GM23248 (cell line): Measurements from ENCODE around the gene MYO5A. TPM values are rescaled to one million over a fixed set of nuclear protein-coding genes. Genes with fewer than 3 reads are reported as not detected.
A peak's percentile ranks its signal among the peaks of the same experiment; 100 is the strongest.
"Not testable (repeated sequence)": the region's sequence is repeated elsewhere in the genome, so short reads cannot be mapped to it uniquely, and the experiment has no call there.

Source experiments
- DNase-seq: peaks from one replicate; pipeline ENCODE4 v3.0.0-alpha.2; 2015
- H2AFZ ChIP-seq: fragments of 200-600 bp; sonication (generic); 2 replicates; pipeline ENCODE4 v1.6.1; 2016; ENCODE audit warnings: antibody characterized with exemption
- H3F3A ChIP-seq: fragments of 200-600 bp; sonication (generic); 2 replicates; pipeline ENCODE4 v1.6.1; 2016; ENCODE audit warnings: mild to moderate bottlenecking, antibody characterized with exemption, mixed run types; ENCODE audit not compliant: insufficient read depth
- H3K27ac ChIP-seq: fragments of 200-600 bp; sonication (generic); 2 replicates; pipeline ENCODE4 v1.5.1; 2016; ENCODE audit warnings: mild to moderate bottlenecking
- H3K27me3 ChIP-seq: fragments of 200-600 bp; sonication (generic); replicated peaks from 2 replicates; pipeline ENCODE4 v1.6.1; 2016; ENCODE audit warnings: mild to moderate bottlenecking; ENCODE audit not compliant: insufficient read depth
- H3K36me3 ChIP-seq: fragments of 200-600 bp; sonication (generic); 2 replicates; pipeline ENCODE4 v1.6.1; 2016; ENCODE audit warnings: low read depth, mild to moderate bottlenecking
- H3K4me1 ChIP-seq: fragments of 200-600 bp; sonication (generic); 2 replicates; pipeline ENCODE4 v1.6.1; 2016; ENCODE audit warnings: mild to moderate bottlenecking; ENCODE audit not compliant: insufficient read depth
- H3K4me2 ChIP-seq: fragments of 200-600 bp; sonication (generic); one replicate; pipeline ENCODE4 v1.6.1; 2016; ENCODE audit warnings: mild to moderate bottlenecking; ENCODE audit not compliant: unreplicated experiment
- H3K4me3 ChIP-seq: fragments of 200-600 bp; sonication (generic); 2 replicates; pipeline ENCODE4 v1.5.1; 2016; ENCODE audit warnings: mild to moderate bottlenecking
- H3K79me2 ChIP-seq: fragments of 200-600 bp; sonication (generic); 2 replicates; pipeline ENCODE4 v1.6.1; 2016; ENCODE audit warnings: mild to moderate bottlenecking; ENCODE audit not compliant: insufficient read depth
- H3K9ac ChIP-seq: fragments of 200-600 bp; sonication (generic); 2 replicates; pipeline ENCODE4 v1.6.1; 2016; ENCODE audit warnings: mild to moderate bottlenecking
- H3K9me2 ChIP-seq: fragments of 200-600 bp; sonication (generic); 2 replicates; pipeline ENCODE4 v1.6.1; 2016; ENCODE audit warnings: mixed run types, mild to moderate bottlenecking, moderate library complexity; ENCODE audit not compliant: insufficient read depth
- H3K9me3 ChIP-seq: fragments of 200-600 bp; sonication (generic); one replicate; pipeline ENCODE4 v1.6.1; 2017; ENCODE audit warnings: low read depth
- H4K20me1 ChIP-seq: fragments of 200-600 bp; sonication (generic); 2 replicates; pipeline ENCODE4 v1.6.0; 2016; ENCODE audit not compliant: insufficient read depth
- EZH2 ChIP-seq: fragments of 200-600 bp; sonication (generic); IDR thresholded peaks from 2 replicates; pipeline ENCODE4 v1.6.1; 2018; ENCODE audit warnings: antibody characterized with exemption, mild to moderate bottlenecking; ENCODE audit not compliant: insufficient read depth, poor library complexity, severe bottlenecking
- EZH2phosphoT487 ChIP-seq: fragments of 200-600 bp; sonication (generic); IDR thresholded peaks from 2 replicates; pipeline ENCODE4 v1.6.1; 2018; ENCODE audit warnings: antibody characterized with exemption, moderate library complexity, mild to moderate bottlenecking, low read depth; ENCODE audit not compliant: insufficient read depth
- WGBS, 2 experiments: methylation state at CpG; one replicate each; pipeline ENCODE4 v1.1.6; 2015 to 2017; ENCODE audit warnings: low lambda C conversion rate in 2 of 2, low coverage in 1 of 2; ENCODE audit errors: missing lambda C conversion rate in 2 of 2; 5-methylcytosine and 5-hydroxymethylcytosine counted together
- in situ Hi-C: fragments of 300-500 bp; cut with MboI; formaldehyde crosslinking; loops from 2 replicates; pipeline ENCODE4 v1.15.0; 2020
- polyA plus RNA-seq: library from polyadenylated mRNA; unstranded; fragments of >200 nt; fragmentation: Nextera tagmentation; extraction: Ambion mirVana; gene quantifications from 2 replicates; pipeline ENCODE4 v1.2.1, GENCODE V29; 2016
- total RNA-seq: library from RNA; depleted of rRNA; stranded (reverse); fragments of >200 nt; shearing (Covaris generic); gene quantifications from 2 replicates; pipeline ENCODE4 v1.2.3, GENCODE V29; 2014

The MYO5A gene
- total and polyA plus RNA-seq, 2 experiments from 2014 or later, result 12.1 to 33.3 TPM

DNA sequence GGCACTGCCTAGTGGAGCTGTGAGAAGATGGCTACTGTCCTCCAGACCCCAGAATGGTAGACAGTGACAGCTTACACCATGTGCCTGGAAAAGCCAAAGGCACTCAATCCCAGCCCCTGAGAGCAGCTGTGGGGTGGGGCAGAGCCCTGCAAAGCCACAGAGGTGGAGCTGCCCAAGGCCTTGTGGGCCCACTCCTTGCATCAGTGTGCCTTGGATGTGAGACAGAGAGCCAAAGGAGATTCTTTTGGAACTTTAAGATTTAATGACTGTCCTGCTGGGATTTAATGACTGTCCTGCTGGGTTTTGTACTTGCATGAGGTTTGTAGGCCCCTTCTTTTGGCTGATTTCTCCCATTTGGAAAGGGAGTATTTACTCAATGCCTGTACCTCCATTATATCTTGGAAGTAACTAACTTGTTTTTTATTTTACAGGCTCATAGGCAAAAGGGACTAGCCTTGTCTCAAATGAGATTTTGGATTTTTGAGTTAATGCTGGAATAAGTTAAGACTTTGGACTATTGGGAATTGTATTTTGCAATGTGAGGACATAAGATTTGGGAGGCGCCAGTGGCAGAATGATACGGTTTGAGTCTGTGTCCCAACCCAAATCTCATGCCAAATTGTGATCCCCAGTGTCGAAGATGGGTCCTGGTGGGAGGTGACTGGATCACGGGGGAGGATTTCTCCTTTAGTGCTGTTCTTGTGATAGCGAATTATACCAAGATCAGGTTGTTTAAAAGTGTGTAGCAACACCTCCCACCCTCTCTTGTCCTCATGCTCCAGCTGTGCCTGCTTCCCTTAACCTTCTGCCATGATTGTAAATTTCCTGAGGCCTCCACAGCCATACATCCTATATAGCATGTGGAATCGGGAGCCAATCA is 80.4 kb downstream of the MYO5A start:
- no peak overlapping the region for H2AFZ ChIP-seq
- no peak overlapping the region for H3K4me2 ChIP-seq
- no peak overlapping the region for H3K27ac ChIP-seq
- in situ Hi-C loops, result no loop called here
- no peak for DNase-seq
- TF ChIP-seq EZH2phosphoT487 (no peak), EZH2 (no peak)
- no peaks in the 10 kb centered on the region for H3K9me2 ChIP-seq
- 81 to 88% methylated on average over 6 of the region's 6 CpGs for WGBS, 2 experiments
- H4K20me1 ChIP-seq, result peaks cover 3% of the 10 kb centered on the region; the same call in 1 of the 2 replicates
- H3K79me2 ChIP-seq, result peaks cover 54% of the 10 kb centered on the region
- H3K4me3 ChIP-seq, result no peak overlapping the region
- no peak overlapping the region for H3K9ac ChIP-seq
- H3F3A ChIP-seq, result no peaks in the 10 kb centered on the region
- no peaks in the 10 kb centered on the region for H3K27me3 ChIP-seq
- H3K4me1 ChIP-seq, result peaks cover 8% of the 10 kb centered on the region
- no peaks in the 10 kb centered on the region for H3K9me3 ChIP-seq
- no peaks in the 10 kb centered on the region for H3K36me3 ChIP-seq

DNA sequence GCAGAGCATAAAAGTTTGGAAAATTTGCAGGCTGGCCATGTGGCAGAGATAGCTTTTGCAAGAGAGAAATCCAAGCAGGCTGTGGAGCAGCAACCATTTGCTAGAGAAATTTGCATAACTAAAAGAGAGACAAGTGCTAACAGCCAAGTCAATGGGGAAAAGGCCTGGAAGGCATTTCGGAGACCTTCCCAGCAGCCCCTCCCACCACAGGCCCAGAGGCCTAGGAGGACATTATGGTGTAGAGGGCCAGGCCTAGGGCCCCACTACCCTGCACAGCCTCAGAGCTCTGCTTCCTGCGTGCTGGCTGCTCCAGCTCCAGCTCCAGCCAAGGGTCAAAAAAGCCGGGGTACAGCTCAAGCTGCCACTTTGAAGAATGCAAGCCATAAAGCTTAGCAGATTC is 82.7 kb downstream of the MYO5A start:
- peaks cover 21% of the 10 kb centered on the region for H3K4me1 ChIP-seq
- in situ Hi-C loops, result no loop called here
- TF ChIP-seq EZH2phosphoT487 (no peak), EZH2 (no peak)
- H3K9me2 ChIP-seq, result no peaks in the 10 kb centered on the region
- H3F3A ChIP-seq, result peaks cover 10% of the 10 kb centered on the region; the same call in 1 of the 2 replicates
- no peak overlapping the region for H3K4me2 ChIP-seq
- no peaks in the 10 kb centered on the region for H3K36me3 ChIP-seq
- no peak overlapping the region for H3K9ac ChIP-seq
- H3K9me3 ChIP-seq, result no peaks in the 10 kb centered on the region
- no peaks in the 10 kb centered on the region for H4K20me1 ChIP-seq
- no peak for DNase-seq
- H3K79me2 ChIP-seq, result peaks cover 43% of the 10 kb centered on the region
- H3K4me3 ChIP-seq, result no peak overlapping the region
- no peak overlapping the region for H2AFZ ChIP-seq
- no peaks in the 10 kb centered on the region for H3K27me3 ChIP-seq
- 74 to 85% methylated on average over 3 of the region's 3 CpGs for WGBS, 2 experiments
- H3K27ac ChIP-seq, result no peak overlapping the region

DNA sequence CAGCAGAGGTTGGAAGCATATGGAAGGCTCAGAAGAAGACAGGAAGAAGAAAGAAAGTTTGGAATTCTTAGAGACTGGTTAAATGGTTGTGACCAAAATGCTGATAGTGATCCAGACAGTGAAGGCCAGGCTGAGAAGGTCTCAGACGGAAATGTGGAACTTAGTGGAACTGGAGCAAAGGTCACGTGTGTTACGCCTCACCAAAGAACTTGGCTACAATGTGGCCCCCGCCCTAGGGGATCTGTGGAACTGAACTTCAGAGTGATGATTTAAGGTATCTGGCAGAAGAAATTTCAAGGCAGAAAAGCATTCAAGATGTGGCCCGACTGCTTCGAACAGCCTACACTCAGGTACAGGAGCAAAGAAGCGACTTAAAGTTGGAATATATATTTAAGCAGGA is 83.1 kb downstream of the MYO5A start:
- Histone ChIP-seq H3K9me3 (no peaks in the 10 kb centered on the region), H3K79me2 (peaks cover 41% of the 10 kb centered on the region), H3F3A (peaks cover 14% of the 10 kb centered on the region; the same call in 1 of the 2 replicates), H4K20me1 (no peaks in the 10 kb centered on the region), H3K27ac (no peak overlapping the region), H3K9me2 (no peaks in the 10 kb centered on the region), H2AFZ (no peak overlapping the region), H3K36me3 (no peaks in the 10 kb centered on the region), H3K9ac (no peak overlapping the region), H3K4me1 (peaks cover 24% of the 10 kb centered on the region), H3K4me2 (no peak overlapping the region), H3K4me3 (no peak overlapping the region), H3K27me3 (no peaks in the 10 kb centered on the region)
- peak; percentile 26 for DNase-seq
- 49 to 52% methylated on average over 7 of the region's 7 CpGs for WGBS, 2 experiments
- no peak for TF ChIP-seq EZH2
- TF ChIP-seq EZH2phosphoT487, result no peak
- in situ Hi-C loops, result no loop called here

DNA sequence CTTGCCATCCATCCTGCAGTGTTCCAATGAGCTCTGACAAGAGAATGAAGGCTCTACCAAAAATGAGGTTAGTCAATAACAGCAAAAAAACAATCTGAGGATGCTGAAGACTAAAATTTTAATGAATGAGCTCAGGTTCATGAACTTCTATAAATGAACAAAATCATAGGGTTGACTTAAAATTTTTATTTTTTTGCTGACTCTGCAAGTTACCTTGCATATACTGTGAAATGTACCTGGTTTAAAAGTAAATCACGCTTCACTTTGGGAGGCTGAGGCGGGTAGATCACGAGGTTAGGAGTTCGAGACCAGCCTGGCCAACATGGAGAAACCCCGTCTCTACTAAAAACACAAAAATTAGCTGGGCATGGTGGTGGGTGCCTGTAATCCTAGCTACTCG is 85.5 kb downstream of the MYO5A start:
- H3K36me3 ChIP-seq, H3K9me3 ChIP-seq, H3K27me3 ChIP-seq, H3K27ac ChIP-seq, DNase-seq, H3K9ac ChIP-seq, H3K9me2 ChIP-seq, H2AFZ ChIP-seq, H4K20me1 ChIP-seq, H3K4me2 ChIP-seq, H3K4me3 ChIP-seq, in situ Hi-C loops: not testable (repeated sequence)
- 97% methylated on average over 6 of the region's 6 CpGs for WGBS, 2 experiments
- peaks cover 40% of the 10 kb centered on the region for H3K79me2 ChIP-seq
- H3K4me1 ChIP-seq, result peaks cover 26% of the 10 kb centered on the region
- H3F3A ChIP-seq, result peaks cover 16% of the 10 kb centered on the region; the same call in 1 of the 2 replicates
